Measurements from ENCODE around the gene GDPD5.

Gene GDPD5

GRCh38 chr11:75502138-75502537, 23.6 kb downstream of the GDPD5 start:
- no peak overlapping the region for H3K4me3 Mint-ChIP-seq
- no peaks in the 10 kb centered on the region for H3K27me3 Mint-ChIP-seq (ENCODE audit: low read depth)
- H3K9me3 Mint-ChIP-seq, result no peaks in the 10 kb centered on the region
- no peak overlapping the region for H3K27ac Mint-ChIP-seq
- peaks cover 14% of the 10 kb centered on the region for H3K4me1 Mint-ChIP-seq (ENCODE audit: low read depth)
- no peaks in the 10 kb centered on the region for H3K36me3 Mint-ChIP-seq (ENCODE audit: low read depth)

- Mint-ChIP-seq H3K36me3 (ENCODE audit: low read depth) (no peaks in the 10 kb centered on the region), H3K27ac (no peak overlapping the region), H3K27me3 (ENCODE audit: low read depth) (no peaks in the 10 kb centered on the region), H3K9me3 (no peaks in the 10 kb centered on the region), H3K4me3 (no peak overlapping the region), H3K4me1 (ENCODE audit: low read depth) (peaks cover 14% of the 10 kb centered on the region)
These were observed 25.0 kb downstream of the GDPD5 start for GRCh38 chr11:75500742-75501141.

- no peaks in the 10 kb centered on the region for H3K9me3 Mint-ChIP-seq
- peaks cover 14% of the 10 kb centered on the region for H3K4me1 Mint-ChIP-seq (ENCODE audit: low read depth)
- H3K4me3 Mint-ChIP-seq, result no peak overlapping the region
- H3K27ac Mint-ChIP-seq, result no peak overlapping the region
- no peaks in the 10 kb centered on the region for H3K36me3 Mint-ChIP-seq (ENCODE audit: low read depth)
- no peaks in the 10 kb centered on the region for H3K27me3 Mint-ChIP-seq (ENCODE audit: low read depth)
These were observed 26.1 kb downstream of the GDPD5 start for GRCh38 chr11:75499423-75500190.

- no peaks in the 10 kb centered on the region for H3K36me3 Mint-ChIP-seq (ENCODE audit: low read depth)
- H3K4me3 Mint-ChIP-seq, result no peak overlapping the region
- H3K27ac Mint-ChIP-seq, result no peak overlapping the region
- H3K9me3 Mint-ChIP-seq, result no peaks in the 10 kb centered on the region
- H3K27me3 Mint-ChIP-seq (ENCODE audit: low read depth), result no peaks in the 10 kb centered on the region
- H3K4me1 Mint-ChIP-seq (ENCODE audit: low read depth), result peaks cover 15% of the 10 kb centered on the region
These were observed 27.0 kb downstream of the GDPD5 start for GRCh38 chr11:75498556-75499255.

- Mint-ChIP-seq H3K4me1 (ENCODE audit: low read depth) (peaks cover 16% of the 10 kb centered on the region), H3K27me3 (ENCODE audit: low read depth) (no peaks in the 10 kb centered on the region), H3K9me3 (no peaks in the 10 kb centered on the region), H3K4me3 (no peak overlapping the region), H3K27ac (no peak overlapping the region), H3K36me3 (ENCODE audit: low read depth) (no peaks in the 10 kb centered on the region)
These were observed 27.8 kb downstream of the GDPD5 start for GRCh38 chr11:75497788-75498409.

- H3K36me3 Mint-ChIP-seq (ENCODE audit: low read depth), result no peaks in the 10 kb centered on the region
- no peak overlapping the region for H3K4me3 Mint-ChIP-seq
- H3K27ac Mint-ChIP-seq, result no peak overlapping the region
- H3K4me1 Mint-ChIP-seq (ENCODE audit: low read depth), result peaks cover 23% of the 10 kb centered on the region
- no peaks in the 10 kb centered on the region for H3K9me3 Mint-ChIP-seq
- H3K27me3 Mint-ChIP-seq (ENCODE audit: low read depth), result no peaks in the 10 kb centered on the region
These were observed 29.4 kb downstream of the GDPD5 start for GRCh38 chr11:75496305-75496752.

GRCh38 chr11:75495749-75496304, 29.9 kb downstream of the GDPD5 start:
- Mint-ChIP-seq H3K27me3 (ENCODE audit: low read depth) (no peaks in the 10 kb centered on the region), H3K36me3 (ENCODE audit: low read depth) (no peaks in the 10 kb centered on the region), H3K9me3 (no peaks in the 10 kb centered on the region), H3K4me1 (ENCODE audit: low read depth) (peaks cover 25% of the 10 kb centered on the region), H3K4me3 (no peak overlapping the region), H3K27ac (no peak overlapping the region)

- Mint-ChIP-seq H3K9me3 (no peaks in the 10 kb centered on the region), H3K27me3 (ENCODE audit: low read depth) (no peaks in the 10 kb centered on the region), H3K4me1 (ENCODE audit: low read depth) (peaks cover 23% of the 10 kb centered on the region), H3K4me3 (no peak overlapping the region), H3K27ac (no peak overlapping the region), H3K36me3 (ENCODE audit: low read depth) (no peaks in the 10 kb centered on the region)
These were observed 32.1 kb downstream of the GDPD5 start for GRCh38 chr11:75493626-75494025.

GRCh38 chr11:75492181-75492820, 33.4 kb downstream of the GDPD5 start:
- Mint-ChIP-seq H3K36me3 (ENCODE audit: low read depth) (no peaks in the 10 kb centered on the region), H3K27me3 (ENCODE audit: low read depth) (no peaks in the 10 kb centered on the region), H3K4me3 (peak overlapping the region; percentile 77), H3K4me1 (ENCODE audit: low read depth) (peaks cover 20% of the 10 kb centered on the region), H3K9me3 (no peaks in the 10 kb centered on the region), H3K27ac (peak overlapping the region; percentile 92)

GRCh38 chr11:75491465-75491864, 34.3 kb downstream of the GDPD5 start:
- peak overlapping the region; percentile 55 for H3K27ac Mint-ChIP-seq
- H3K4me1 Mint-ChIP-seq (ENCODE audit: low read depth), result peaks cover 23% of the 10 kb centered on the region
- H3K27me3 Mint-ChIP-seq (ENCODE audit: low read depth), result no peaks in the 10 kb centered on the region
- H3K36me3 Mint-ChIP-seq (ENCODE audit: low read depth), result no peaks in the 10 kb centered on the region
- H3K4me3 Mint-ChIP-seq, result no peak overlapping the region
- no peaks in the 10 kb centered on the region for H3K9me3 Mint-ChIP-seq

- Mint-ChIP-seq H3K27me3 (ENCODE audit: low read depth) (no peaks in the 10 kb centered on the region), H3K4me1 (ENCODE audit: low read depth) (peaks cover 24% of the 10 kb centered on the region), H3K9me3 (no peaks in the 10 kb centered on the region), H3K4me3 (no peak overlapping the region), H3K27ac (peak overlapping the region; percentile 57), H3K36me3 (ENCODE audit: low read depth) (no peaks in the 10 kb centered on the region)
These were observed 35.2 kb downstream of the GDPD5 start for GRCh38 chr11:75490221-75491181.

GRCh38 chr11:75487365-75487764, 38.4 kb downstream of the GDPD5 start:
- no peaks in the 10 kb centered on the region for H3K9me3 Mint-ChIP-seq
- H3K27ac Mint-ChIP-seq, result no peak overlapping the region
- peaks cover 16% of the 10 kb centered on the region for H3K4me1 Mint-ChIP-seq (ENCODE audit: low read depth)

GRCh38 chr11:75485742-75486141, 40.0 kb downstream of the GDPD5 start:
- no peak overlapping the region for H3K4me3 Mint-ChIP-seq

More at GRCh38 chr11:75487365-75487764, 38.4 kb downstream of the GDPD5 start:
- H3K27me3 Mint-ChIP-seq (ENCODE audit: low read depth), result no peaks in the 10 kb centered on the region
- H3K36me3 Mint-ChIP-seq (ENCODE audit: low read depth), result no peaks in the 10 kb centered on the region
- H3K4me3 Mint-ChIP-seq, result no peak overlapping the region

More at GRCh38 chr11:75485742-75486141, 40.0 kb downstream of the GDPD5 start:
- H3K36me3 Mint-ChIP-seq (ENCODE audit: low read depth), result no peaks in the 10 kb centered on the region
- no peaks in the 10 kb centered on the region for H3K9me3 Mint-ChIP-seq
- no peak overlapping the region for H3K27ac Mint-ChIP-seq
- no peaks in the 10 kb centered on the region for H3K27me3 Mint-ChIP-seq (ENCODE audit: low read depth)
- peaks cover 3% of the 10 kb centered on the region for H3K4me1 Mint-ChIP-seq (ENCODE audit: low read depth)

All from T-helper 1 cell treated with Interleukin-12 subunit alpha and Interleukin-12 subunit beta and Interleukin-4 antibody, amounts not matched to agents 30 μg/mL and 1 μg/mL, for 36 hours (primary cell).